Fibroblast of skin of right biceps (primary cell): Measurements from ENCODE around the gene NRCAM.

Source experiments
- DNase-seq: peaks from one replicate; pipeline ENCODE4 v3.0.0-alpha.2; 2013

NRCAM gene

GRCh38 chr7:108145401-108145800 is 310.8 kb downstream of the NRCAM start:
- DNase-seq: no peak

- DNase-seq: no peak
Observed at GRCh38 chr7:108144931-108145330, 311.3 kb downstream of the NRCAM start.

GRCh38 chr7:108143658-108144420 is 312.4 kb downstream of the NRCAM start:
- no peak for DNase-seq

GRCh38 chr7:108142675-108143259 is 313.5 kb downstream of the NRCAM start:
- DNase-seq: no peak

- DNase-seq: no peak
Observed at GRCh38 chr7:108142180-108142579, 314.1 kb downstream of the NRCAM start.

GRCh38 chr7:108140671-108141070 is 315.6 kb downstream of the NRCAM start:
- no peak for DNase-seq

- DNase-seq: no peak
Observed at GRCh38 chr7:108138911-108139310, 317.3 kb downstream of the NRCAM start.

- DNase-seq: no peak
Observed at GRCh38 chr7:108137993-108138392, 318.2 kb downstream of the NRCAM start.

- DNase-seq: no peak
Observed at GRCh38 chr7:108137040-108137439, 319.2 kb downstream of the NRCAM start.

- DNase-seq: no peak
Observed at GRCh38 chr7:108136191-108136688, 320.0 kb downstream of the NRCAM start.

GRCh38 chr7:108135446-108136190 is 320.6 kb downstream of the NRCAM start:
- DNase-seq: no peak

- no peak for DNase-seq
Observed at GRCh38 chr7:108134486-108134885, 321.8 kb downstream of the NRCAM start.

GRCh38 chr7:108132551-108133265 is 323.5 kb downstream of the NRCAM start:
- no peak for DNase-seq

GRCh38 chr7:108130261-108130660 is 326.0 kb downstream of the NRCAM start, which contains the start of gene LAMB4:
LAMB4 (minus strand) TSS chr7:108130361; CDS start chr7:108123164, 7,197 bp downstream.
- no peak for DNase-seq

GRCh38 chr7:108129018-108129965 is 326.9 kb downstream of the NRCAM start:
- no peak for DNase-seq

- DNase-seq: no peak
Observed at GRCh38 chr7:108128514-108128913, 327.7 kb downstream of the NRCAM start.

- DNase-seq: no peak
Observed at GRCh38 chr7:108127461-108127860, 328.8 kb downstream of the NRCAM start.

- no peak for DNase-seq
Observed at GRCh38 chr7:108124820-108125219, 331.4 kb downstream of the NRCAM start.

- no peak for DNase-seq
Observed at GRCh38 chr7:108122181-108122580, 334.1 kb downstream of the NRCAM start.

- DNase-seq: no peak
Observed at GRCh38 chr7:108120933-108121332, 335.3 kb downstream of the NRCAM start.

GRCh38 chr7:108120196-108120595 is 336.0 kb downstream of the NRCAM start:
- DNase-seq: no peak

- DNase-seq: no peak
Observed at GRCh38 chr7:108118959-108119358, 337.3 kb downstream of the NRCAM start.
